GM23338 (cell line): Measurements from ENCODE around the gene FAM217A.

Experiments used
- EZH2phosphoT487 ChIP-seq: fragments of 200-600 bp; sonication (generic); IDR thresholded peaks from one replicate; pipeline ENCODE4 v1.8.1; 2018; ENCODE audit warnings: antibody characterized with exemption; ENCODE audit not compliant: unreplicated experiment
- POLR2AphosphoS5 ChIP-seq: IDR thresholded peaks from 2 replicates; pipeline ENCODE4 v1.6.1; 2016; ENCODE audit warnings: antibody characterized with exemption, low read depth
- ZNF114 ChIP-seq: fragments of 250-450 bp; sonication (Bioruptor Pico); IDR thresholded peaks from 2 replicates; pipeline ENCODE4 v1.5.0; 2020; ENCODE audit warnings: mild to moderate bottlenecking, moderate library complexity
- ZNF331 ChIP-seq: fragments of 250-450 bp; sonication (Bioruptor Pico); IDR thresholded peaks from 2 replicates; pipeline ENCODE4 v1.5.0; 2020; ENCODE audit warnings: low read depth, mild to moderate bottlenecking, moderate library complexity
- TF ChIP-seq, protein P1 (sequence below), 2 experiments: fragments of 200-600 bp in 1 of 2; sonication (generic) in 1 of 2; conservative IDR thresholded peaks; 2 replicates each; pipeline versions ENCODE4 v1.5.1 to v1.6.1; 2016 to 2017; ENCODE audit warnings: antibody characterized with exemption in 2 of 2, low read depth in 2 of 2, mild to moderate bottlenecking in 2 of 2, moderate library complexity in 1 of 2
- TF ChIP-seq, protein P2 (sequence below): IDR thresholded peaks from one replicate; pipeline ENCODE4 v1.6.1; 2018; ENCODE audit warnings: antibody characterized with exemption; ENCODE audit not compliant: unreplicated experiment

DNA sequence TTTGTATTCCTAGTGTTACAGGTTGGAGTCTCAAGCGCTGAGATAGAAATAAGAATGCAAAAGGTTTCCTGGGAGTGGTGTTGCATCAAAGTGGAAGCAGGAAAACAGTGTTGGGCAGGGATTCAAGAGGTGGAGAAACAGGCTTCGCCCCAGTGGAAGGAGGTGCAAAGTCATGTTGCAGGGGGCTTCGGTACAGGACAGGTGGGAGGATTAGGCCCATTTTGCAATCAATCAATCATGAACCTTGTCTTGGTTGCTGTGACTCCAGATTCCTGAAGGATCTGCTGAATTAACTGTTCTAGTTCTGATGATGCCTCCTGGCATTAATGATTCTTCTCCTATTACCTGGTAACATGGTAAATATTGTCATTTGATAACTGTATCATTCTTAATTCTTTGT is 22.4 kb upstream of the FAM217A start:
- TF ChIP-seq, protein P1, sequence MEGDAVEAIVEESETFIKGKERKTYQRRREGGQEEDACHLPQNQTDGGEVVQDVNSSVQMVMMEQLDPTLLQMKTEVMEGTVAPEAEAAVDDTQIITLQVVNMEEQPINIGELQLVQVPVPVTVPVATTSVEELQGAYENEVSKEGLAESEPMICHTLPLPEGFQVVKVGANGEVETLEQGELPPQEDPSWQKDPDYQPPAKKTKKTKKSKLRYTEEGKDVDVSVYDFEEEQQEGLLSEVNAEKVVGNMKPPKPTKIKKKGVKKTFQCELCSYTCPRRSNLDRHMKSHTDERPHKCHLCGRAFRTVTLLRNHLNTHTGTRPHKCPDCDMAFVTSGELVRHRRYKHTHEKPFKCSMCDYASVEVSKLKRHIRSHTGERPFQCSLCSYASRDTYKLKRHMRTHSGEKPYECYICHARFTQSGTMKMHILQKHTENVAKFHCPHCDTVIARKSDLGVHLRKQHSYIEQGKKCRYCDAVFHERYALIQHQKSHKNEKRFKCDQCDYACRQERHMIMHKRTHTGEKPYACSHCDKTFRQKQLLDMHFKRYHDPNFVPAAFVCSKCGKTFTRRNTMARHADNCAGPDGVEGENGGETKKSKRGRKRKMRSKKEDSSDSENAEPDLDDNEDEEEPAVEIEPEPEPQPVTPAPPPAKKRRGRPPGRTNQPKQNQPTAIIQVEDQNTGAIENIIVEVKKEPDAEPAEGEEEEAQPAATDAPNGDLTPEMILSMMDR (conservative IDR thresholded peaks at IDR 0.05; ENCODE audit: low read depth in 2 of 2), result no peak
- TF ChIP-seq ZNF114, result no peak
- TF ChIP-seq EZH2phosphoT487, result no peak
- TF ChIP-seq, protein P2, sequence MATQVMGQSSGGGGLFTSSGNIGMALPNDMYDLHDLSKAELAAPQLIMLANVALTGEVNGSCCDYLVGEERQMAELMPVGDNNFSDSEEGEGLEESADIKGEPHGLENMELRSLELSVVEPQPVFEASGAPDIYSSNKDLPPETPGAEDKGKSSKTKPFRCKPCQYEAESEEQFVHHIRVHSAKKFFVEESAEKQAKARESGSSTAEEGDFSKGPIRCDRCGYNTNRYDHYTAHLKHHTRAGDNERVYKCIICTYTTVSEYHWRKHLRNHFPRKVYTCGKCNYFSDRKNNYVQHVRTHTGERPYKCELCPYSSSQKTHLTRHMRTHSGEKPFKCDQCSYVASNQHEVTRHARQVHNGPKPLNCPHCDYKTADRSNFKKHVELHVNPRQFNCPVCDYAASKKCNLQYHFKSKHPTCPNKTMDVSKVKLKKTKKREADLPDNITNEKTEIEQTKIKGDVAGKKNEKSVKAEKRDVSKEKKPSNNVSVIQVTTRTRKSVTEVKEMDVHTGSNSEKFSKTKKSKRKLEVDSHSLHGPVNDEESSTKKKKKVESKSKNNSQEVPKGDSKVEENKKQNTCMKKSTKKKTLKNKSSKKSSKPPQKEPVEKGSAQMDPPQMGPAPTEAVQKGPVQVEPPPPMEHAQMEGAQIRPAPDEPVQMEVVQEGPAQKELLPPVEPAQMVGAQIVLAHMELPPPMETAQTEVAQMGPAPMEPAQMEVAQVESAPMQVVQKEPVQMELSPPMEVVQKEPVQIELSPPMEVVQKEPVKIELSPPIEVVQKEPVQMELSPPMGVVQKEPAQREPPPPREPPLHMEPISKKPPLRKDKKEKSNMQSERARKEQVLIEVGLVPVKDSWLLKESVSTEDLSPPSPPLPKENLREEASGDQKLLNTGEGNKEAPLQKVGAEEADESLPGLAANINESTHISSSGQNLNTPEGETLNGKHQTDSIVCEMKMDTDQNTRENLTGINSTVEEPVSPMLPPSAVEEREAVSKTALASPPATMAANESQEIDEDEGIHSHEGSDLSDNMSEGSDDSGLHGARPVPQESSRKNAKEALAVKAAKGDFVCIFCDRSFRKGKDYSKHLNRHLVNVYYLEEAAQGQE, result no peak
- no peak for TF ChIP-seq POLR2AphosphoS5
- TF ChIP-seq ZNF331, result no peak
